GM18873 (cell line): ENCODE data around the gene NUTM2G.
"Not testable (repeated sequence)": the region's sequence is repeated elsewhere in the genome, so short reads cannot be mapped to it uniquely, and the experiment has no call there.

Source experiments
- ATAC-seq: cut with Tn5 transposase; IDR thresholded peaks from one replicate; pipeline ENCODE4 v1.9.1; 2021; ENCODE audit warnings: mild to moderate bottlenecking, moderate library complexity, moderate number of reproducible peaks; ENCODE audit not compliant: unreplicated experiment, low FRiP score

NUTM2G gene

GRCh38 chr9:96928543-96928942 lies at the start of gene NUTM2G:
NUTM2G (plus strand) TSS chr9:96928843; CDS start chr9:96929025, 182 bp downstream.
- not testable (repeated sequence) for ATAC-seq

GRCh38 chr9:96883922-96884321 lies 44.7 kb upstream of the NUTM2G start:
- ATAC-seq: no peak

- no peak for ATAC-seq
Measured at GRCh38 chr9:96884443-96884842, 44.2 kb upstream of the NUTM2G start.

- no peak for ATAC-seq
Measured at GRCh38 chr9:96885424-96885823, 43.2 kb upstream of the NUTM2G start.

- no peak for ATAC-seq
Measured at GRCh38 chr9:96888591-96888990, 40.1 kb upstream of the NUTM2G start.

- no peak for ATAC-seq
Measured at GRCh38 chr9:96892131-96892530, 36.5 kb upstream of the NUTM2G start.

- not testable (repeated sequence) for ATAC-seq
Measured at GRCh38 chr9:96900010-96900409, 28.6 kb upstream of the NUTM2G start.

- not testable (repeated sequence) for ATAC-seq
Measured at GRCh38 chr9:96904947-96905722, 23.5 kb upstream of the NUTM2G start.

GRCh38 chr9:96908479-96908878 lies 20.2 kb upstream of the NUTM2G start:
- ATAC-seq: not testable (repeated sequence)

- ATAC-seq: not testable (repeated sequence)
Measured at GRCh38 chr9:96915539-96915938, 13.1 kb upstream of the NUTM2G start.

GRCh38 chr9:96916531-96916930 lies 12.1 kb upstream of the NUTM2G start:
- ATAC-seq: not testable (repeated sequence)

- not testable (repeated sequence) for ATAC-seq
Measured at GRCh38 chr9:96918550-96918949, 10.1 kb upstream of the NUTM2G start.

- not testable (repeated sequence) for ATAC-seq
Measured at GRCh38 chr9:96920803-96921202, 7.8 kb upstream of the NUTM2G start.

GRCh38 chr9:96925587-96925986 lies 3.1 kb upstream of the NUTM2G start:
- ATAC-seq: not testable (repeated sequence)

GRCh38 chr9:96931665-96932064 lies 3.0 kb downstream of the NUTM2G start:
- not testable (repeated sequence) for ATAC-seq

- ATAC-seq: not testable (repeated sequence)
Measured at GRCh38 chr9:96934097-96934496, 5.5 kb downstream of the NUTM2G start.

GRCh38 chr9:96934706-96935105 lies 6.1 kb downstream of the NUTM2G start:
- ATAC-seq: not testable (repeated sequence)

GRCh38 chr9:96935401-96935800 lies 6.8 kb downstream of the NUTM2G start:
- ATAC-seq: not testable (repeated sequence)

- ATAC-seq: not testable (repeated sequence)
Measured at GRCh38 chr9:96937442-96937841, 8.8 kb downstream of the NUTM2G start.

- ATAC-seq: not testable (repeated sequence)
Measured at GRCh38 chr9:96938957-96939665, 10.5 kb downstream of the NUTM2G start.

GRCh38 chr9:96940982-96941381 lies 12.3 kb downstream of the NUTM2G start:
- not testable (repeated sequence) for ATAC-seq
